Measurements from ENCODE around the gene AMBRA1. TPM values are rescaled to one million over a fixed set of nuclear protein-coding genes. Genes with fewer than 3 reads are reported as not detected.
A peak's percentile ranks its signal among the peaks of the same experiment; 100 is the strongest.

The AMBRA1 gene
- total and polyA plus RNA-seq, 2 donors (not counting 3 experiments of a cell fraction or from before 2014, with no cell fraction given) = 18.4 to 32.4 TPM

GRCh38 chr11:46505741-46506482 lies 87.9 kb downstream of the AMBRA1 start:
- intact Hi-C loops (cut with micrococcal nuclease) (no loop called here), dilution Hi-C loops (cut with MboI; ENCODE audit: extremely low pct_ligation_motif_present, low sequenced_read_pairs) (no loop called here)
- no peak for DNase-seq (ENCODE audit: low read depth, low spot score)
- Histone ChIP-seq H3K9me3 (replicated peaks; ENCODE audit: control insufficient read depth, insufficient read depth, low read length) (no peaks in the 10 kb centered on the region), H3K79me2 (ENCODE audit: control insufficient read depth, insufficient read depth, low read length) (no peaks in the 10 kb centered on the region), H3K4me2 (ENCODE audit: insufficient read depth, low read length) (no peak overlapping the region), H3K27ac (ENCODE audit: insufficient read depth, low read depth, low read length) (no peak overlapping the region), H3K4me3 (replicated peaks in 1 of 3; ENCODE audit: insufficient read depth in 1 of 3, low read depth in 1 of 3, low read length in 3 of 3) (no peak overlapping the region), H3K36me3 (ENCODE audit: control insufficient read depth in 2 of 2, extremely low read depth in 1 of 2, insufficient read depth in 2 of 2, low read length in 2 of 2) (peaks cover 5 to 7% of the 10 kb centered on the region in 2 experiments), H3K9ac (replicated peaks; ENCODE audit: extremely low read depth, insufficient read depth, low read length) (no peak overlapping the region), H3K27me3 (ENCODE audit: control insufficient read depth in 2 of 2, insufficient read depth in 2 of 2, low read length in 2 of 2) (no peaks in the 10 kb centered on the region), H3K4me1 (ENCODE audit: control insufficient read depth, extremely low read depth, insufficient read depth, low read length) (no peaks in the 10 kb centered on the region), H2AFZ (ENCODE audit: low read depth, low read length) (no peak overlapping the region), H3K9me1 (replicated peaks; ENCODE audit: control insufficient read depth, extremely low read depth, insufficient read depth, low read length) (no peaks in the 10 kb centered on the region), H4K20me1 (replicated peaks; ENCODE audit: control insufficient read depth, extremely low read depth, insufficient read depth, low read length) (no peaks in the 10 kb centered on the region)
- no peak for FAIRE-seq
- BruUV-seq (replicated peaks) = no TSS peak
- POLR2A ChIA-PET = no interaction called here
- TF ChIP-seq JUN (IDR thresholded peaks at IDR 0.05; ENCODE audit: borderline replicate concordance, insufficient read depth, insufficient read length, low read depth) (no peak), CTCF (IDR thresholded peaks at IDR 0.05; ENCODE audit: extremely low read depth in 1 of 2, insufficient read depth in 1 of 2, low read depth in 1 of 2, low read length in 2 of 2) (no peak)
- CTCF ChIA-PET = interaction anchor here (3.5 kb wide), 1 partner anchor 23 kb away, joined by 24 read pairs; no protein-coding TSS in a partner anchor

- ChIA-PET POLR2A (no interaction called here), CTCF (interaction anchor here (3.5 kb wide), 1 partner anchor 24 kb away, joined by 24 read pairs; no protein-coding TSS in a partner anchor)
- no peaks in the 10 kb centered on the region for H3K9me1 ChIP-seq (replicated peaks; ENCODE audit: control insufficient read depth, extremely low read depth, insufficient read depth, low read length)
- no peak for TF ChIP-seq MAX (IDR thresholded peaks at IDR 0.05; ENCODE audit: insufficient read depth, insufficient read length)
- TF ChIP-seq JUN (IDR thresholded peaks at IDR 0.05; ENCODE audit: borderline replicate concordance, insufficient read depth, insufficient read length, low read depth) = no peak
- TF ChIP-seq GATA2 (IDR thresholded peaks at IDR 0.05; ENCODE audit: insufficient read depth, insufficient read length, low read depth, low read length) = no peak
- no peak for TF ChIP-seq FOS (IDR thresholded peaks at IDR 0.05; ENCODE audit: borderline replicate concordance, insufficient read depth, low read length)
- no peak for TF ChIP-seq POLR2A (IDR thresholded peaks at IDR 0.05; ENCODE audit: low read depth, low read length)
- TF ChIP-seq MYC (IDR thresholded peaks at IDR 0.05; ENCODE audit: low read depth, low read length) = no peak
- no peak for TF ChIP-seq EZH2 (IDR thresholded peaks at IDR 0.05; ENCODE audit: borderline replicate concordance, low read depth, low read length, severe bottlenecking)
- no peak for TF ChIP-seq CTCF (IDR thresholded peaks at IDR 0.05; ENCODE audit: extremely low read depth in 1 of 2, insufficient read depth in 1 of 2, low read depth in 1 of 2, low read length in 2 of 2)
- TF ChIP-seq POLR2AphosphoS5 (IDR thresholded peaks at IDR 0.05; ENCODE audit: insufficient read depth, low read depth, low read length) = no peak
- intact Hi-C loops (cut with micrococcal nuclease) = no loop called here
- no peaks in the 10 kb centered on the region for H3K79me2 ChIP-seq (ENCODE audit: control insufficient read depth, insufficient read depth, low read length)
- no peaks in the 10 kb centered on the region for H3K4me1 ChIP-seq (ENCODE audit: control insufficient read depth, extremely low read depth, insufficient read depth, low read length)
- peak; percentile 29 for DNase-seq (ENCODE audit: low read depth, low spot score)
- H3K27me3 ChIP-seq (ENCODE audit: control insufficient read depth in 2 of 2, insufficient read depth in 2 of 2, low read length in 2 of 2) = no peaks in the 10 kb centered on the region
- peaks cover 5 to 7% of the 10 kb centered on the region in 2 experiments for H3K36me3 ChIP-seq (ENCODE audit: control insufficient read depth in 2 of 2, extremely low read depth in 1 of 2, insufficient read depth in 2 of 2, low read length in 2 of 2)
- no peak overlapping the region for H3K4me3 ChIP-seq (replicated peaks in 1 of 3; ENCODE audit: insufficient read depth in 1 of 3, low read depth in 1 of 3, low read length in 3 of 3)
- H3K9me3 ChIP-seq (replicated peaks; ENCODE audit: control insufficient read depth, insufficient read depth, low read length) = no peaks in the 10 kb centered on the region
- dilution Hi-C loops (cut with MboI; ENCODE audit: extremely low pct_ligation_motif_present, low sequenced_read_pairs) = no loop called here
- H3K9ac ChIP-seq (replicated peaks; ENCODE audit: extremely low read depth, insufficient read depth, low read length) = no peak overlapping the region
- H3K27ac ChIP-seq (ENCODE audit: insufficient read depth, low read depth, low read length) = no peak overlapping the region
- peak; percentile 8 for FAIRE-seq
- H2AFZ ChIP-seq (ENCODE audit: low read depth, low read length) = no peak overlapping the region
- no TSS peak for BruUV-seq (replicated peaks)
- no peak overlapping the region for H3K4me2 ChIP-seq (ENCODE audit: insufficient read depth, low read length)
- H4K20me1 ChIP-seq (replicated peaks; ENCODE audit: control insufficient read depth, extremely low read depth, insufficient read depth, low read length) = no peaks in the 10 kb centered on the region
Observed at GRCh38 chr11:46504817-46505613, 88.8 kb downstream of the AMBRA1 start.
